ENCODE measurements around the gene SLC1A2.

Gene SLC1A2

DNA sequence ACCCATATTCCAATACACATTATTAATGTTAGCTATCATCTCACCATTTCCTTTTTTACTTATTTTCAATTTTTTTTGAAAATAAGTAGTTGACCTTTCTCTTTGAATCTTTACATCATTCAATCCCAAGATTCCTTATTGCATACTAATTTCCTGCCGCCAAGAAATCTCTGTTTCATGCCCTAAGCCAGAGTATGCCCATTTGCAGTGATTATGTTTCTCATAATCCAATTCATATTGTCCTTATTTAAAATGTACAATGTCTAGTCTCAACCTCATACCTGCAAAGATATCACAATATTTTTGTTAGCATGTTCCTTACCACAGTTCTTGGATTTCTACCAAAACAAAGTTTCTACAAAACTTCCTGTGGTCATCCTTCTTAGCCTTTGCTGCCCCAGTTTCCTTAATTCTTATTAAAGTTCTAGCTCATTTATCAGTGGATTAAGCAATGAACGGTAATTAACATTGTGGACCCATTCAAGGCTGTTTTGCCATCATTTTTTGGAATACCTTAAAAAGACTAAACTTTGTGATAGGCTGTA, 205.1 kb downstream of the SLC1A2 start:
- DNase-seq = no peak

GRCh38 chr11:35211952-35212351, 207.4 kb downstream of the SLC1A2 start:
- no peak for DNase-seq

DNA sequence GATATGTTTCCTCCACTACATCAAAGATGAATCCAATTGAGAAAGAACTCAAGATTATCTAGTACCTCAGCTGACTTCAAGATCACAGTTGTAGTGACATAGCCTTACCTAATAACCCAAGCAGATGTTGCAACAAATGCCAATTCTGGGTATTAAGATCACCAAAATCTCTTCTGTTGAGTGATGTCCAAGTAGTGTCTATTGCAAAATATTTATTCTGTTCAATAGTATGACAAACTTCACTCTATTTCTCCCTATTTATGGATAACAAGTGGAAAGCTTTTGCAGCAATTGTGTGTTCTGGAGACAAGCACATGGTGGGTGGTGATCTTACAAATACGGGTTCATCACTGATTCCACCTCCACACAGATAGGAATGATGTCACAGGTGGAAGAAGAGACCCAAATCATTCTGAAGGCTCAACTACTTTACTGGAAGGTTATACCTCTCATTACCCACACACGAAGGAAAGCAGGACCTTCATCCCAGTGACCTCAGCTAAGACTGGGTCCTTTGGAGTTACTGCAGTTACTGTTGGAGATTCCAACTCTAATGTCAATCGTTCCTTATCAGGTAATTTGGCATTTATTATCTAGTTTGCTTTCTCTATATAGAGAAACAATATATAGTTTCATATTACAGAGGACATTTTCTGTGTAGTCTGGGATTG, 208.3 kb downstream of the SLC1A2 start:
- DNase-seq = no peak

DNA sequence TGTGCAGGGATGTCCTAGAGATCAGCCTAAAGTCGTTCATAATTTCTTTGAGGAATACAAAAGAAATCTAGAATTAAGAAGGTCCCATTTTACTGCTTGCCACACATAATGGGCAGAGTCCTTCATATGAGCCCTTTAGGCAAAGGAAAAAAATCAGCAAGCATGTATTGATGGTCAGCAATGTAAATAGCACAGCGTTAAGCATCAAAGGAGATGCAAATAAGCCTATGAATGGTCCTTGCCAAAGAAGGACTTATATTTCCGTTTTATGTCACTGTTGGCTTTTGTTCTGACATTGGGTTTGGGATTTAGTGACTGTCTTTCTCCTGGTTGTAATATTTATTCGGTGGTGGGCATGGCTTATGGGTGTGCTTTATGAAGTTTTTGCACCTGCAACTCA, 210.6 kb downstream of the SLC1A2 start:
- no peak for DNase-seq

- no peak for DNase-seq
Observed at GRCh38 chr11:35207471-35208403, 211.6 kb downstream of the SLC1A2 start.

GRCh38 chr11:35206616-35207015, 212.7 kb downstream of the SLC1A2 start:
- no peak for DNase-seq

DNA sequence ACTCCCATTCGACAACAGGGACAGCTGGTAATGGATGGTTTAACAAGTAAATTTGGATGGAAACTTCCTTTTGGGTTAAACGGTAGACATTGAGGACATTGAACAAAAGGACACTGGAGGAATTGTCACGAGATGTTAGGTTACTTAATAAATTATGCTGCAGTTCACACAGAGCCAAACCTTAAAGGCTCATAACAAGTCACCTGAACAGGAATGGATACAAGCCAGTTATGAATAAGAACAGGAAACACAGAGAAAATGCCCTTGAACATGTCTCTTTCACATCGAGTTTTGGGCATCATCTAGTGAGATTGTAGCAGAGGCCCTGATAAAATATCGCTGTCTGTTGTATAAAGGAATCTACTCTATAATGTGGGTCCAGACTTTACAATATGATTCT, 214.7 kb downstream of the SLC1A2 start:
- DNase-seq = no peak

Measured in SHP77 (cell line).